ENCODE results near the gene CERS4.

Gene CERS4

GRCh38 chr19:8168537-8168936 is 40.6 kb upstream of the CERS4 start:
- Histone ChIP-seq H3F3A (ENCODE audit: insufficient read depth, low read length) (no peaks in the 10 kb centered on the region), H3K9ac (ENCODE audit: low read length) (no peak overlapping the region), H3K4me1 (ENCODE audit: insufficient read depth, low read length, severe bottlenecking) (no peaks in the 10 kb centered on the region), H3K9me3 (ENCODE audit: low read length) (no peaks in the 10 kb centered on the region), H3K4me2 (ENCODE audit: low read length) (no peak overlapping the region), H2AFZ (ENCODE audit: low read length) (no peak overlapping the region), H3K4me3 (ENCODE audit: low read depth, low read length, poor library complexity, severe bottlenecking) (no peak overlapping the region), H3K27ac (ENCODE audit: low read depth, low read length, poor library complexity, severe bottlenecking) (no peak overlapping the region), H3K36me3 (ENCODE audit: insufficient read depth, low read length) (no peaks in the 10 kb centered on the region), H3K9me2 (ENCODE audit: low read depth, low read length) (no peaks in the 10 kb centered on the region), H4K20me1 (ENCODE audit: insufficient read depth, low read length) (no peaks in the 10 kb centered on the region), H3K79me2 (ENCODE audit: insufficient read depth, low read length) (no peaks in the 10 kb centered on the region), H3K27me3 (ENCODE audit: insufficient read depth, low read length) (no peaks in the 10 kb centered on the region)
- TF ChIP-seq, protein P1, sequence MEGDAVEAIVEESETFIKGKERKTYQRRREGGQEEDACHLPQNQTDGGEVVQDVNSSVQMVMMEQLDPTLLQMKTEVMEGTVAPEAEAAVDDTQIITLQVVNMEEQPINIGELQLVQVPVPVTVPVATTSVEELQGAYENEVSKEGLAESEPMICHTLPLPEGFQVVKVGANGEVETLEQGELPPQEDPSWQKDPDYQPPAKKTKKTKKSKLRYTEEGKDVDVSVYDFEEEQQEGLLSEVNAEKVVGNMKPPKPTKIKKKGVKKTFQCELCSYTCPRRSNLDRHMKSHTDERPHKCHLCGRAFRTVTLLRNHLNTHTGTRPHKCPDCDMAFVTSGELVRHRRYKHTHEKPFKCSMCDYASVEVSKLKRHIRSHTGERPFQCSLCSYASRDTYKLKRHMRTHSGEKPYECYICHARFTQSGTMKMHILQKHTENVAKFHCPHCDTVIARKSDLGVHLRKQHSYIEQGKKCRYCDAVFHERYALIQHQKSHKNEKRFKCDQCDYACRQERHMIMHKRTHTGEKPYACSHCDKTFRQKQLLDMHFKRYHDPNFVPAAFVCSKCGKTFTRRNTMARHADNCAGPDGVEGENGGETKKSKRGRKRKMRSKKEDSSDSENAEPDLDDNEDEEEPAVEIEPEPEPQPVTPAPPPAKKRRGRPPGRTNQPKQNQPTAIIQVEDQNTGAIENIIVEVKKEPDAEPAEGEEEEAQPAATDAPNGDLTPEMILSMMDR (IDR thresholded peaks at IDR 0.05; ENCODE audit: low read length): no peak
- TF ChIP-seq EZH2 (IDR thresholded peaks at IDR 0.05; ENCODE audit: borderline replicate concordance, low read length): no peak

DNA sequence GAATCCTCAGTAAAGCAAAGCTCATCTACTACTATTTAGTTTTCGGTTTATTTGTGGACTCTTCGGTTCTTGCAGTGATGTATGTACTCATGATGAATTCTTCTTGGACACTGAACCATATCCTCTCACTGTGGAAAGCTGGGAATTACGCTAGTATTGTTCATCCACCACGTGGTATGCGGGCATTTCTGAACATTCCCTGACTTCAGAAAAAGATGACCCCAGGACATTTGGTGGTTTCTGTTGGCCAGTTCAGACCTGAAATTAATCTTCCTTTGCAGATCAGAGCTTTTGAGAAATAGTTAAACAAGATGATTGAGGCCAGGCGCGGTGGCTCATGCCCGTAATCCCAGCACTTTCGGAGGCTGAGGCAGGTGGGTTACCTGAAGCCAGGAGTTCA is 34.5 kb upstream of the CERS4 start:
- no peak overlapping the region for H2AFZ ChIP-seq (ENCODE audit: low read length)
- H3F3A ChIP-seq (ENCODE audit: insufficient read depth, low read length): no peaks in the 10 kb centered on the region
- no peaks in the 10 kb centered on the region for H3K4me1 ChIP-seq (ENCODE audit: insufficient read depth, low read length, severe bottlenecking)
- H3K9me2 ChIP-seq (ENCODE audit: low read depth, low read length): no peaks in the 10 kb centered on the region
- H3K27me3 ChIP-seq (ENCODE audit: insufficient read depth, low read length): no peaks in the 10 kb centered on the region
- H4K20me1 ChIP-seq (ENCODE audit: insufficient read depth, low read length): no peaks in the 10 kb centered on the region
- H3K4me2 ChIP-seq (ENCODE audit: low read length): no peak overlapping the region
- H3K27ac ChIP-seq (ENCODE audit: low read depth, low read length, poor library complexity, severe bottlenecking): no peak overlapping the region
- H3K36me3 ChIP-seq (ENCODE audit: insufficient read depth, low read length): no peaks in the 10 kb centered on the region
- no peaks in the 10 kb centered on the region for H3K79me2 ChIP-seq (ENCODE audit: insufficient read depth, low read length)
- no peak overlapping the region for H3K4me3 ChIP-seq (ENCODE audit: low read depth, low read length, poor library complexity, severe bottlenecking)
- H3K9me3 ChIP-seq (ENCODE audit: low read length): no peaks in the 10 kb centered on the region
- TF ChIP-seq, protein P1 (IDR thresholded peaks at IDR 0.05; ENCODE audit: low read length): no peak
- TF ChIP-seq EZH2 (IDR thresholded peaks at IDR 0.05; ENCODE audit: borderline replicate concordance, low read length): no peak
- H3K9ac ChIP-seq (ENCODE audit: low read length): no peak overlapping the region

- H4K20me1 ChIP-seq (ENCODE audit: insufficient read depth, low read length): no peaks in the 10 kb centered on the region
- H3K79me2 ChIP-seq (ENCODE audit: insufficient read depth, low read length): no peaks in the 10 kb centered on the region
- H3K9ac ChIP-seq (ENCODE audit: low read length): no peak overlapping the region
- no peaks in the 10 kb centered on the region for H3K27me3 ChIP-seq (ENCODE audit: insufficient read depth, low read length)
- no peaks in the 10 kb centered on the region for H3F3A ChIP-seq (ENCODE audit: insufficient read depth, low read length)
- TF ChIP-seq, protein P1 (IDR thresholded peaks at IDR 0.05; ENCODE audit: low read length): no peak
- no peak for TF ChIP-seq EZH2 (IDR thresholded peaks at IDR 0.05; ENCODE audit: borderline replicate concordance, low read length)
- no peaks in the 10 kb centered on the region for H3K9me3 ChIP-seq (ENCODE audit: low read length)
- no peak overlapping the region for H2AFZ ChIP-seq (ENCODE audit: low read length)
- no peaks in the 10 kb centered on the region for H3K4me1 ChIP-seq (ENCODE audit: insufficient read depth, low read length, severe bottlenecking)
- H3K4me3 ChIP-seq (ENCODE audit: low read depth, low read length, poor library complexity, severe bottlenecking): no peak overlapping the region
- no peaks in the 10 kb centered on the region for H3K36me3 ChIP-seq (ENCODE audit: insufficient read depth, low read length)
- no peak overlapping the region for H3K27ac ChIP-seq (ENCODE audit: low read depth, low read length, poor library complexity, severe bottlenecking)
- H3K9me2 ChIP-seq (ENCODE audit: low read depth, low read length): no peaks in the 10 kb centered on the region
- no peak overlapping the region for H3K4me2 ChIP-seq (ENCODE audit: low read length)
These were observed 29.2 kb upstream of the CERS4 start for GRCh38 chr19:8180018-8180417.
